ENCODE measurements around the gene CIRBP. TPM values are rescaled to one million over a fixed set of nuclear protein-coding genes. Genes with fewer than 3 reads are reported as not detected.

The CIRBP gene
- total RNA-seq, 1 experiment from 2014 or later = 263 TPM

GRCh38 chr19:1254530-1255185 is 14.5 kb upstream of the CIRBP start:
- peaks cover 11% of the 10 kb centered on the region; the same call in 1 of the 2 replicates for H3K79me2 ChIP-seq (ENCODE audit: insufficient read depth, low read length)
- H3K14ac ChIP-seq (ENCODE audit: insufficient read depth, low read length) = no peak overlapping the region
- TF ChIP-seq CTCF (conservative IDR thresholded peaks at IDR 0.05) = no peak
- no peak overlapping the region for H4K91ac ChIP-seq (ENCODE audit: insufficient read length, low read depth, low read length)
- peaks cover 12% of the 10 kb centered on the region for H3K23me2 ChIP-seq (ENCODE audit: insufficient read length, low read depth, low read length, poor library complexity, severe bottlenecking)
- H4K5ac ChIP-seq (ENCODE audit: insufficient read length, low read depth, low read length) = no peak overlapping the region
- H3K27ac ChIP-seq (ENCODE audit: insufficient read length, low read depth, low read length) = no peak overlapping the region
- no peaks in the 10 kb centered on the region for H4K20me1 ChIP-seq (ENCODE audit: control insufficient read depth, insufficient read depth, insufficient read length)
- no peak overlapping the region for H3K18ac ChIP-seq (ENCODE audit: insufficient read length, low read depth, low read length)
- Mint-ChIP-seq H3K4me3 (peak overlapping the region in 1 of 2 experiments; percentile 62; a peak in 2 of 5 replicates), H3K9me3 (no peaks in the 10 kb centered on the region; a peak in 1 of 5 replicates), H3K27me3 (ENCODE audit: low read depth) (no peaks in the 10 kb centered on the region), H3K4me1 (peaks cover 22 to 40% of the 10 kb centered on the region in 2 experiments), H3K36me3 (ENCODE audit: insufficient read depth in 1 of 3, low read depth in 3 of 3) (peaks cover 25 to 68% (median 55%) of the 10 kb centered on the region in 3 experiments; a peak in 6 of 7 replicates), H3K27ac (peak overlapping the region; percentile 44 to 89 (median 70); a peak in 4 of 7 replicates)
- DNase-seq = no peak
- H3K56ac ChIP-seq (ENCODE audit: insufficient read length, low read depth, low read length) = no peak overlapping the region
- no peak overlapping the region for H3K23ac ChIP-seq (ENCODE audit: insufficient read length, low read depth, low read length)
- no peak overlapping the region for H3K4ac ChIP-seq (ENCODE audit: low read depth, low read length)
- H2AK5ac ChIP-seq (ENCODE audit: insufficient read length, low read length) = no peak overlapping the region
- H3K4me1 ChIP-seq (ENCODE audit: insufficient read depth, low read length) = no peaks in the 10 kb centered on the region; the same call in 1 of the 2 replicates
- no peak overlapping the region for H2BK5ac ChIP-seq (ENCODE audit: insufficient read length, low read length)
- H3K27me3 ChIP-seq (ENCODE audit: insufficient read depth, low read length) = no peaks in the 10 kb centered on the region
- H2BK20ac ChIP-seq (ENCODE audit: low read depth, low read length, poor library complexity, severe bottlenecking) = no peak overlapping the region
- no peaks in the 10 kb centered on the region for H3K9me3 ChIP-seq (ENCODE audit: control insufficient read depth, low read depth, low read length)
- H3T11ph ChIP-seq (ENCODE audit: low read length) = no peak overlapping the region
- no peak overlapping the region for H2BK120ac ChIP-seq (ENCODE audit: low read depth, low read length, poor library complexity, severe bottlenecking)
- no peak overlapping the region for H3K9ac ChIP-seq (ENCODE audit: extremely low read depth, insufficient read length, low read length)
- no peaks in the 10 kb centered on the region for H3K79me1 ChIP-seq (ENCODE audit: insufficient read depth, low read depth, low read length, poor library complexity, severe bottlenecking)
- H3K4me2 ChIP-seq (ENCODE audit: insufficient read depth, insufficient read length, low read length) = no peak overlapping the region
- no CpG with 5 or more reads among the region's 20 CpGs for WGBS (ENCODE audit: extremely low coverage, insufficient read length, low lambda C conversion rate)
- no peak overlapping the region for H2AFZ ChIP-seq (ENCODE audit: low read length)
- no peak overlapping the region for H2BK15ac ChIP-seq (ENCODE audit: low read depth, low read length)
- no peak overlapping the region for H4K8ac ChIP-seq (replicated peaks; ENCODE audit: insufficient read length, low read depth, low read length)
- H2BK12ac ChIP-seq (ENCODE audit: insufficient read length, low read depth, low read length) = no peak overlapping the region
